Thyroid gland (tissue), 4 donors: ENCODE measurements around the gene POLR1A.

Experiments used
- CTCF ChIP-seq, 6 experiments: fragments of 200-600 bp in 3 of 6; fragments of 450-650 bp in 3 of 6; sonication (generic) in 3 of 6; IDR thresholded peaks; one replicate each; pipeline ENCODE4 v1.5.1; 2016 to 2019; ENCODE audit warnings: antibody characterized with exemption in 6 of 6, mild to moderate bottlenecking in 2 of 6, inconsistent platforms in 1 of 6, moderate library complexity in 1 of 6
- POLR2A ChIP-seq, 2 donors: fragments of 450-650 bp; IDR thresholded peaks; one replicate each; pipeline ENCODE4 v1.6.1; 2017; ENCODE audit warnings: antibody characterized with exemption in 2 of 2, mild to moderate bottlenecking in 2 of 2, moderate library complexity in 1 of 2

DNA sequence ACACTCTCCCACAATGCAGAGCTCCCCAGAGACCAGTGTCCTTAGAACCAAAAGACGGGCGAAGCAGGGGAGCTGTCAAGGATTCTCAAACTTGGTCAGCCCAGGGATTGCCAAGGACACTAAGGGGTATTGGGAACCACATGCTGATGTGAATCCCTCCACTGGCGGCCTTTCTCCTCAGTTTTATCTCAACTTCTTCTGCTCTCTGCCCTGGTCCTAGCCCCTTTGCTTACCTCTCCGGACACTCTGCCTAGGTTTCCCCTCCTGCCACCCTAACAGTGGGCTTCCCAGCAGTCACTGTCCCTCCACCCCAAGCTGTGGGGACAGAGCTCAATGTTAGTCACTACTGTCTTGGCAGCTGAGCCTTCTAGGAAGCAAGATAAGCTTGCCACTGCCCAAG lies 61.1 kb downstream of the POLR1A start:
- TF ChIP-seq CTCF (IDR thresholded peaks at IDR 0.05) (no peak), POLR2A (IDR thresholded peaks at IDR 0.05) (no peak)
